ENCODE measurements around the gene AP3B1. TPM values are rescaled to one million over a fixed set of nuclear protein-coding genes. Genes with fewer than 3 reads are reported as not detected.

AP3B1 gene
- polyA plus RNA-seq, 1 donor: 35.7 TPM

DNA sequence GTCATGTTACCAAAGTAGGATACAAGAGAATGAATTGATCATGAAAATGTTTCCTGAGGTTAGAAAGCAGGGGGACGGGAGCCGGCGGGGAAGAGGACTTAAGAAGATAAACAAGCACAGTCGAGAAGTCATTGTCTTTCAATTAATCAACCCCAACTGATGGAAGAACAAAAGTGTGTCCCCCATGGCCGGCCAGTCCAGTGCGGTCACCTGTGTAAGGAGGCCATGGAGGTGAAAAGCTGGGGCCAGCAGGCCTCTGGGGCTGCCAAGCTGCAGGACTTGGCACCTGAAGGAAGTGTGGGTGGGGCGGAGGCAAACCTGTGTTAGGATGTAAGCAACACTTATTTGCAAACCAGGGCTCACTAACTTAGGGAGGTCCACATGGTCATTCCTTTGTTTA is 295.1 kb downstream of the AP3B1 start:
- DNase-seq: no peak

GRCh38 chr5:77996943-77997342 is 297.6 kb downstream of the AP3B1 start:
- no peak for DNase-seq

GRCh38 chr5:77995793-77996409 is 298.6 kb downstream of the AP3B1 start:
- no peak for DNase-seq

DNA sequence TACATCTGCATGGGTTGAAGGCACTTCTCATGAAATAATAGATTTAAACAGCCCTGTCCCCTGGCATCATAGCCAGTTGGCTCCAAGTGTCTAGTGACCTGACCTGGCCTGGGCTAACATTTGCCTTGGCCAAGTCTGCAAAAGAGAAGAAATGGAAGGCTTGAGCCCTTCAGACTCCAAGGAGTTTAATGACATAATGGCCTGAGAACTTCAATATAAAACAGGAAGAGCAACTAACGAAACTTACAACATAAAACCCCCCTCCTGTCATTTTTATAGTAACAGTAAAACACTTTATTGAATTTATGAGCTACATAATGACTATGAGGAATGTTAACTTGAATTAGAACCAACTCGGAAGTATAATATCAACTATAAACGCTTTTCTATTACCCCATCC is 299.6 kb downstream of the AP3B1 start:
- no peak for DNase-seq

DNA sequence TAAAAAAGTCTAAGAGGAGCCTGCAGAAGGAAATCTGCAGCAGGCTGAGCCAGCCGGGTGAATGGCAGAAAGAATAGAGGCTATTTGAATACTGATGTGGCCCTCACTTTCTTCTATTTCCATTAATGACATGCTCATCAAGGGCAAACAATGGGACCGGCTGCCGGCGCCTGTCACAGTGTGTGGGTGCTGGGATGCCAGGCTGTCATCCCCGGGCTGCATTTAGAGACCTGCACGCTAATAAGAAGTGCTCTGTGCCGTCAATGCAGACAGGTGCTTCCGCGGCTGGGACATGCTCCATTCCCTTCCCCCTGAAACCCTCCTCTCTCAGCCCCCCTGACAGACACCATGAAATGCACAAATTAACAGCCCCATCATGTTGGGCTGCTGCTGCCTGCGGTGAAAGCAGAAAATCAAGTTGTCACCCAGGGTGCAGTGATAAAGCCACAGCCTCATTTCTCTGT is 300.6 kb downstream of the AP3B1 start:
- no peak for DNase-seq

- no peak for DNase-seq
These were observed 301.2 kb downstream of the AP3B1 start for GRCh38 chr5:77993141-77993854.

DNA sequence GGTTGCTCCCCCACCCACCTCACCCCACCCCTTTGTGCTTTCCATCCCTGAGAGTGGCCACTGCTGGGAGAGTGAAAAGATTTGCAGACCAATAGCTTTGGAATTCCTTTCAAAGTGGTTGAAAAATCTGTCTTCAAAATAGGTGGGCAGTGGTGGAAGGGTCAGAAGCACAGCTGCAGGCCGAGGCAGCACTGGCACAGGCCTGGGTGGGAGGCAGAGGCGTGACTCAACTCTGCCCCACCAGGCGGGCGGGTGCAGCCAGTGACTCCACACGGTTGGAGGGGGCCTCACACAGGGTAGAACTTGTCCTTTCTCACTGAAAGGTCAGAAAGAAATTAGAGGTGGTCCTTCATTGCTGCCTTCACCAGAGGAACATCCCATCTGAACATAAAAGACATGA is 303.4 kb downstream of the AP3B1 start:
- DNase-seq: no peak

DNA sequence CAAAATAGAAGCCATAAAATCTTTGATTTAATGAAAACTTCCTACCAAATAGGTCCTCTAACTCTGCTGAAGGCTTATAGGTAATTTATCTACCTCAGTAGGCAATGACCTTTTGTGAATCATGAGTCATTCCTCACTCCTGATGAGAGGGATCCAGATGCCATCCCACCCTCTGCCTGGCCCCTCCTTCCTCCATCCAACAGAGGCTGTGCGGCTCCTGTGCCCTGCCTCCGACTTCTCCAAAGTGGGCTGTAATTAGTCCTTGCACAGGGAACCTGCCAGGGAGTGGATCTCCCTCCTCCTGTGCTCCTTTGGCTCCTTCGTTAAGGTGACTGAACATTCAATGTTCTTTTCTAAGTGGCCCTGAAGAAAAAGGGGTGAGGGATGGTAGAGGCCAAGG is 304.5 kb downstream of the AP3B1 start:
- DNase-seq: no peak

GRCh38 chr5:77987988-77988387 is 306.5 kb downstream of the AP3B1 start:
- DNase-seq: no peak

DNA sequence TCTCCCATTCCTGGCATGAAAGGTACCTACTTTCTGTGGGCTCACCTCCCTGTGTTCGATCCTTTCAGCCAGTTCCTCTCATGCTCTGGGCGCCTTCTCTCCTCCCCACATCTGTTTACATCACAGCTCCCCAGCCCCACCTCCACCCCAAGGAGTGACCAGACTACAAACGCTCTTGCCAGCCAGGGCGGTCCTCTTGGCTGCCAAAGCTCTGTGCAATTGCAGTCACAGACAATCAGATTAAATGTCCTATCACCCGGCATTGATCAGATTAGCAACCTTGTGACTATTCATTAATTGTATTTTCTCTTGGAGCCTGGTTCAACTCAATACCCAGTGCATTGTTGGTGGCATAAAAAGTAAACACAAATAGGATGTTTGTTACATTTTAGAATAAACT is 307.2 kb downstream of the AP3B1 start:
- no peak for DNase-seq

- no peak for DNase-seq
These were observed 308.2 kb downstream of the AP3B1 start for GRCh38 chr5:77986261-77986660.

DNA sequence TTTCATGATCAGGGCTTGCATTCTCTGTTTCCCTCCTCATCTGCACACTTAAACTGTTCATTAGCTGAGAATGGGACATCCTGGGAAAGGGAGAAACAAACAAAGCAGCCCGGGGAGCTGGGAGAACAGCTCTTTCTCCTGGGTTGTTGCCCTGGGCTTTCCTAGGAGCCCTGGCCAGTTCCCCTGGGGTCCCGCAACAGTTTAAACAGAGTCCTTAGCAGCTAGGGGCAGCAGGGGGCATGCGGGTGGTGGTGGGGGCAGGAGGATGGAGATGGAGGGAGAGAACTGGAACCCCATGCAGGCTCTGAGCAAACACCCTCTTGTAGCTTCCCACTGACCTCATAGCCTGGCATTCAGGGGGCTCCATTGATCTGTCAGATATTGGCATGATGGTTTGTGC is 309.3 kb downstream of the AP3B1 start:
- no peak for DNase-seq

- DNase-seq: no peak
These were observed 309.9 kb downstream of the AP3B1 start for GRCh38 chr5:77984587-77984986.

DNA sequence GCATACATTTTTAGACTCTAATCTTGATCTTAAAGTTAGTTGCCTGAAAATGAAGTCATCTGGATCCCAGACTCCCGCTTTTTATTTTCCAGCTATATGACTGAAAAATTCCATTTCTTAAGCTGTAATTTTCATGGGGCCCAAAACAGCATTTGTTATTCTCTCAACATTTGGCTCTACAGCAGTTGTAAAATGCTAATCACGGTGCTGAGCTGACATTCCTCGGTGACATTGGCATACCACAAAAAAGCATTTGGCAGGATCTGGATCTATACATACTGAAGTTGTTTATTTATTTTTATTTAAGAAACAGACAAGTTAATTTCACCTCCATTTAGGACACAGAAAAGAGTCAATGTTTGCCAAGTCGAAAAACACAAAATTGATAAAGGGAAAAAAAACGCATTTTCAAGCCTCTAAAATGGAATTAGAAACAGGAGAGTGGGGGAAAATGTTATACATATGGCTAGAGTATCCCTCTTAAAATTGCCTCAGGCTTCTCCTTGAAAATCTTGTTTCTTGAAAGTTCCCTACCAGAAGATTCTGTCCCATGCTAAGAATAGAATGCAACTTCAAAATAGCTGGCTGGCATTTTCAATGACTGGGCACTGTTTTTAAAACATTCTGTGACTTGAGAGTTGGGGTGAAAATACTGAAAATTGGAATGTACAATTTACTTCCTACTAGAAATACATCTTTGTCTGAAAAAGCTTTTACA is 310.9 kb downstream of the AP3B1 start:
- DNase-seq: no peak

- DNase-seq: no peak
These were observed 312.7 kb downstream of the AP3B1 start for GRCh38 chr5:77981820-77982219.

- DNase-seq: no peak
These were observed 319.9 kb downstream of the AP3B1 start for GRCh38 chr5:77974576-77974975.

DNA sequence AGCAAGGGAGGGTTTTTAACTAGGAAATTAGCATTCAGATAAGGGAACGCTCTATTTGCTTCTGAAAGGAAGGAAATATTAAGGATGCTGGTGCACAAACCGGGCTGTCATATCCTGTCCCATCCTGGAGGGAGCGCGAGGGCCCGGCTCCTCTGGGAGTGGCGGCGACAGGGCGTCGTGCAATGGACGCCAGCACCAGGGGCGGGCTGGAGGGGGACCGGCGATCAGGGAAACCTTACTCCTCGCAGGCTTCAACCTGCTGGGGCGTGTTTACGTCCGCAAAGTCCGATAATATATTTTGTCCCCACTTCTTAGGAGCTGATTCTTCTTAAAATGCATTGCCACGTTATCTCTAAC is 321.3 kb downstream of the AP3B1 start:
- no peak for DNase-seq

DNA sequence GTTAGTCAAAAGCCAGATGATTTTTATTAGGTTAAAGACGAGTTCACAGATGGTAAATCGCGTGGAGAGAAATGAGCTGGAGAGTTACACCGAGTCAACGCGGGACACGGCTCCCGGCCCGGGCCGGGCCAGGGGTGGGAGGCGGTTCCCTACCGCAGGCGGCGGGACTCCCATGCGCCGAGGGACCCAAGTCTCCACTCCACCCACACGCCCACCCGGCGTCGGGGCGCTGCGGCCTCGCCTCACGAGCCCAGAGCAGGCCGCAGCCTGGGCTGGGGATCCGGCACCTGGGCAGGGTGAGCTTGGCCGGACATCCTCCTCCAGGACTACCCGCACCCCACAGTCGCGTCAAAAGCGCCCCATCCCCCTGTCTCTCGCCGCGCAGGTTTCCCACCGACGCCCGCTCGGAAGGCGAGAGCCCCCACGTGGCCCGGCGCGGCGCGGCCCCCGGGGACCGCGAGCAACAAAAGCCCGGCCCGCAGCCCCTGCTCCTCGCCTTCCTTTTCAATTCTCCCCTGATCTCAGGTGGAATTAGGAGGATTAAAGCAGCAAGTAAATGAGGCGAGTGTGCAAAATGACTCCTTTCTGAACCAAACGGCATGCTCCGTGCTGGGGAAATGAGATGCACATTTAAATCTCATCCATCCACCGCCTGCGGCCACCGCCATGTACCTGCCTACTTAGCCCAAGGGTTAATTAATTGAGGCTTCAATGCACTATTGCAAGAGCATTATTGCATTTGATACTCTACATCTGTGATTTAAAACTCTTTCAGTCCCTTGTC is 321.8 kb downstream of the AP3B1 start:
- DNase-seq: no peak

- no peak for DNase-seq
These were observed 322.6 kb downstream of the AP3B1 start for GRCh38 chr5:77971776-77972468.

GRCh38 chr5:77970891-77971290 is 323.6 kb downstream of the AP3B1 start:
- DNase-seq: no peak

DNA sequence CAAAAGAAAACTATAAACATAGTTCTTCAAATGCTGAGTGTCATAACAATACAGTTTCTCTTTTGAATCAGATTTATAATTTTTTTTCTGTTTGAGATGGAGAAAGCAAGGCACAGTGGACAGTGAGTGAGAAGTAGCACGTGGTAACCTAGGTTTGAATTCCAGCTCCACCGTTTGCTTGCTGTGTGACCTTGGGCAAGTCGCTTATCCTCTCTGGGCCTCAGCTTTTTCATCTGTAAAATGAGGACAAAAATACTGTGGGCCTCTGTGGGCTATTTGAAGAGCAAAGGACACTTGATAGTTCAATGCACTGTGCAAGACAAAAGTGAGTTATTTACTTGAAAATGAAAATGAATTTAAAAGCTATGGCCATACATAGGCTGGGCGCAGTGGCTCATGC is 330.7 kb downstream of the AP3B1 start:
- DNase-seq: no peak

DNA sequence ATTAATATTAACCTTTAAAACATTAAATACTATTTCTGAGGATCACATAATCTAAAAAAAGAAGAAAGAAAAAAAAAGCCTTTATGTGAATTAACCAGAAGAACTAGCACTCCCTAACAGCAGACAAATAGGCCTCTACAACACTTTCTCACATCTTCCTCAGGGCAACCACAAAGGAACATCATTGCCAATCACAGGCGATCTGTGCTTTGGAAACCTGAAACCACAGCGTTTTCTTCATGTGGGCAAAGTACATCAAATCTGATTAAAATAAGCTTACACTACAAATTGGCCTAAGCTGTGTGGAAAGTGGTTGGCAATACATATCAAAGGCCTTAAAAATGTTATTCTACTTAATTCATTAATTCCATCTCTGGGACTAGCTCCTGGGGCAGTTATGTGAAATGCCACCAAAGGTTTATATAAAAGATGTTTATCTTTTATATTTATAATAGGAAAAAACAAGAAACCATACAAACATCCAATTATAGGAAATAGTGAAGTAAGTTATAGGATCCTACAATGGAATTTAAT is 333.6 kb downstream of the AP3B1 start:
- no peak for DNase-seq
